Measurements from ENCODE around the gene WDR82.

- no peak for TF ChIP-seq CTCF (conservative IDR thresholded peaks at IDR 0.05)
- TF ChIP-seq EZH2 (IDR thresholded peaks at IDR 0.05; ENCODE audit: low read depth): no peak
Measured at GRCh38 chr3:52297242-52298148, 19.0 kb upstream of the WDR82 start.
